H9 (cell line): ENCODE data around the gene C1QL4. TPM values are rescaled to one million over a fixed set of nuclear protein-coding genes. Genes with fewer than 3 reads are reported as not detected.

Source experiments
- DNase-seq: peaks from one replicate; pipeline ENCODE4 v3.0.0-alpha.2; 2017
- H2AFZ ChIP-seq: one replicate; pipeline ENCODE4 v1.6.1; 2013; ENCODE audit warnings: mild to moderate bottlenecking, low read length, control low read depth, moderate library complexity
- H2AK5ac ChIP-seq: 2 replicates; pipeline ENCODE4 v1.6.1; 2013; ENCODE audit warnings: low read length, control low read depth, mixed read lengths; ENCODE audit not compliant: insufficient read length
- H2BK120ac ChIP-seq: one replicate; pipeline ENCODE4 v1.6.1; 2013; ENCODE audit warnings: low read depth, mild to moderate bottlenecking, low read length, control low read depth, inconsistent platforms; ENCODE audit not compliant: poor library complexity, severe bottlenecking
- H2BK12ac ChIP-seq: 2 replicates; pipeline ENCODE4 v1.6.1; 2013; ENCODE audit warnings: low read length, control low read depth, mixed read lengths, low read depth; ENCODE audit not compliant: insufficient read length
- H2BK15ac ChIP-seq: 2 replicates; pipeline ENCODE4 v1.6.1; 2013; ENCODE audit warnings: low read depth, low read length, control low read depth
- H2BK20ac ChIP-seq: one replicate; pipeline ENCODE4 v1.6.1; 2013; ENCODE audit warnings: low read depth, mild to moderate bottlenecking, low read length, control low read depth, inconsistent platforms; ENCODE audit not compliant: poor library complexity, severe bottlenecking
- H2BK5ac ChIP-seq: 2 replicates; pipeline ENCODE4 v1.6.1; 2013; ENCODE audit warnings: low read length, control low read depth, mixed read lengths; ENCODE audit not compliant: insufficient read length
- H3K14ac ChIP-seq: 2 replicates; pipeline ENCODE4 v1.6.1; 2013; ENCODE audit warnings: low read length, control low read depth; ENCODE audit not compliant: insufficient read depth
- H3K18ac ChIP-seq: 2 replicates; pipeline ENCODE4 v1.6.1; 2013; ENCODE audit warnings: low read depth, mild to moderate bottlenecking, mixed read lengths, low read length, control low read depth; ENCODE audit not compliant: insufficient read length
- H3K23ac ChIP-seq: 2 replicates; pipeline ENCODE4 v1.6.1; 2013; ENCODE audit warnings: low read length, control low read depth, mixed read lengths, low read depth; ENCODE audit not compliant: insufficient read length
- H3K23me2 ChIP-seq: 2 replicates; pipeline ENCODE4 v1.6.1; 2013; ENCODE audit warnings: low read depth, mild to moderate bottlenecking, mixed read lengths, low read length, control low read depth; ENCODE audit not compliant: insufficient read length, poor library complexity, severe bottlenecking
- H3K27ac ChIP-seq: 2 replicates; pipeline ENCODE4 v1.5.1; 2013; ENCODE audit warnings: low read length, control low read depth, mixed read lengths, low read depth; ENCODE audit not compliant: insufficient read length
- H3K27me3 ChIP-seq: 2 replicates; pipeline ENCODE4 v1.6.1; 2013; ENCODE audit warnings: low read length, control low read depth, inconsistent platforms; ENCODE audit not compliant: insufficient read depth
- H3K4ac ChIP-seq: 2 replicates; pipeline ENCODE4 v1.6.1; 2013; ENCODE audit warnings: low read depth, mild to moderate bottlenecking, control low read depth, inconsistent platforms, low read length, moderate library complexity
- H3K4me1 ChIP-seq: 2 replicates; pipeline ENCODE4 v1.6.1; 2013; ENCODE audit warnings: low read length, control low read depth, inconsistent platforms; ENCODE audit not compliant: insufficient read depth
- H3K4me2 ChIP-seq: 2 replicates; pipeline ENCODE4 v1.6.1; 2013; ENCODE audit warnings: low read length, control low read depth, mixed read lengths; ENCODE audit not compliant: insufficient read length, insufficient read depth
- H3K56ac ChIP-seq: 2 replicates; pipeline ENCODE4 v1.6.1; 2013; ENCODE audit warnings: low read depth, mild to moderate bottlenecking, mixed read lengths, low read length, control low read depth; ENCODE audit not compliant: insufficient read length
- H3K79me1 ChIP-seq: 2 replicates; pipeline ENCODE4 v1.6.1; 2013; ENCODE audit warnings: low read depth, mild to moderate bottlenecking, moderate library complexity, low read length, control low read depth, inconsistent platforms; ENCODE audit not compliant: insufficient read depth, poor library complexity, severe bottlenecking
- H3K79me2 ChIP-seq: 2 replicates; pipeline ENCODE4 v1.6.1; 2013; ENCODE audit warnings: low read length, control low read depth, inconsistent platforms; ENCODE audit not compliant: insufficient read depth
- H3K9ac ChIP-seq: 2 replicates; pipeline ENCODE4 v1.6.1; 2013; ENCODE audit warnings: low read length, control low read depth, mixed read lengths; ENCODE audit not compliant: insufficient read length; ENCODE audit errors: extremely low read depth
- H3K9me3 ChIP-seq: one replicate; pipeline ENCODE4 v1.6.1; 2013; ENCODE audit warnings: low read depth, low read length, inconsistent platforms; ENCODE audit not compliant: control insufficient read depth
- H3T11ph ChIP-seq: one replicate; pipeline ENCODE4 v1.6.1; 2013; ENCODE audit warnings: mild to moderate bottlenecking, low read length, control low read depth, inconsistent platforms
- H4K20me1 ChIP-seq: one replicate; pipeline ENCODE4 v1.6.1; 2013; ENCODE audit not compliant: control insufficient read depth, insufficient read length, insufficient read depth
- H4K5ac ChIP-seq: 2 replicates; pipeline ENCODE4 v1.6.1; 2013; ENCODE audit warnings: low read depth, mild to moderate bottlenecking, mixed read lengths, low read length, control low read depth; ENCODE audit not compliant: insufficient read length
- H4K8ac ChIP-seq: replicated peaks from 2 replicates; pipeline ENCODE4 v1.6.1; 2013; ENCODE audit warnings: low read length, control low read depth, mixed read lengths, low read depth; ENCODE audit not compliant: insufficient read length
- H4K91ac ChIP-seq: 2 replicates; pipeline ENCODE4 v1.6.1; 2013; ENCODE audit warnings: low read depth, mild to moderate bottlenecking, moderate library complexity, mixed read lengths, low read length, control low read depth; ENCODE audit not compliant: insufficient read length
- H3K27ac Mint-ChIP-seq, 3 experiments: 2 replicates in 2 of 3; 3 replicates in 1 of 3; pipeline ENCODE4 v1.8.0; 2020 to 2021; ENCODE audit warnings: mixed read lengths in 3 of 3, mild to moderate bottlenecking in 1 of 3, moderate library complexity in 1 of 3
- H3K27me3 Mint-ChIP-seq: 2 replicates; pipeline ENCODE4 v1.8.0; 2021; ENCODE audit warnings: low read depth, mild to moderate bottlenecking, moderate library complexity, mixed read lengths
- H3K36me3 Mint-ChIP-seq, 3 experiments: 2 replicates in 2 of 3; 3 replicates in 1 of 3; pipeline ENCODE4 v1.8.0; 2020 to 2021; ENCODE audit warnings: low read depth in 3 of 3, mixed read lengths in 3 of 3; ENCODE audit not compliant: insufficient read depth in 1 of 3
- H3K4me1 Mint-ChIP-seq, 2 experiments: 2 replicates each; pipeline ENCODE4 v1.8.0; 2020; ENCODE audit warnings: mixed read lengths in 2 of 2
- H3K4me3 Mint-ChIP-seq, 2 experiments: 2 replicates in 1 of 2; 3 replicates in 1 of 2; pipeline ENCODE4 v1.8.0; 2020 to 2021; ENCODE audit warnings: mild to moderate bottlenecking in 2 of 2, mixed read lengths in 2 of 2, moderate library complexity in 1 of 2
- H3K9me3 Mint-ChIP-seq, 2 experiments: 2 replicates in 1 of 2; 3 replicates in 1 of 2; pipeline ENCODE4 v1.8.0; 2020; ENCODE audit warnings: mild to moderate bottlenecking in 2 of 2, mixed read lengths in 2 of 2, moderate library complexity in 1 of 2
- CTCF ChIP-seq: fragments of 200-600 bp; sonication (generic); conservative IDR thresholded peaks from 3 replicates; pipeline ENCODE4 v1.8.0; 2021; ENCODE audit warnings: antibody characterized with exemption, mild to moderate bottlenecking
- WGBS: extraction: QIAGEN DNeasy Blood & Tissue Kit; methylation state at CpG from one replicate; pipeline ENCODE4 v1.1.7; 2013; ENCODE audit warnings: missing lambda C conversion rate, low lambda C conversion rate, mixed read lengths; ENCODE audit not compliant: insufficient read length; ENCODE audit errors: extremely low coverage; 5-methylcytosine and 5-hydroxymethylcytosine counted together
- total RNA-seq: library from RNA; stranded (reverse); gene quantifications from 2 replicates; pipeline ENCODE4 v1.2.1, GENCODE V29; 2021

The C1QL4 gene
- total RNA-seq, 1 experiment from 2014 or later = 1.9 TPM

GRCh38 chr12:49288922-49289555, 47.9 kb downstream of the C1QL4 start:
- Mint-ChIP-seq H3K9me3 (no peaks in the 10 kb centered on the region), H3K27ac (peak overlapping the region in 1 of 3 experiments; percentile 73; a peak in 1 of 7 replicates), H3K27me3 (peaks cover 63% of the 10 kb centered on the region), H3K36me3 (no peaks in the 10 kb centered on the region), H3K4me1 (peaks cover 8 to 28% of the 10 kb centered on the region in 2 experiments; a peak in 3 of 4 replicates), H3K4me3 (no peak overlapping the region)
- no peak overlapping the region for H4K8ac ChIP-seq
- H2BK12ac ChIP-seq = no peak overlapping the region
- no peaks in the 10 kb centered on the region for H3K23me2 ChIP-seq
- no peak overlapping the region for H3T11ph ChIP-seq
- no peak overlapping the region for H3K56ac ChIP-seq
- H3K14ac ChIP-seq = no peak overlapping the region
- no peak overlapping the region for H3K18ac ChIP-seq
- H3K23ac ChIP-seq = no peak overlapping the region
- DNase-seq = no peak
- no peak overlapping the region for H3K27ac ChIP-seq
- H4K20me1 ChIP-seq = no peaks in the 10 kb centered on the region
- H2BK120ac ChIP-seq = no peak overlapping the region
- WGBS = no CpG with 5 or more reads among the region's 9 CpGs
- H3K9ac ChIP-seq = no peak overlapping the region
- H4K5ac ChIP-seq = no peak overlapping the region
- no peak overlapping the region for H2BK15ac ChIP-seq
- no peak overlapping the region for H2AK5ac ChIP-seq
- H2BK20ac ChIP-seq = no peak overlapping the region
- H3K79me2 ChIP-seq = no peaks in the 10 kb centered on the region
- H4K91ac ChIP-seq = no peak overlapping the region
- H3K4me1 ChIP-seq = no peaks in the 10 kb centered on the region
- H2BK5ac ChIP-seq = no peak overlapping the region
- no peaks in the 10 kb centered on the region for H3K79me1 ChIP-seq
- no peak for TF ChIP-seq CTCF
- no peak overlapping the region for H2AFZ ChIP-seq
- H3K9me3 ChIP-seq = no peaks in the 10 kb centered on the region
- H3K4me2 ChIP-seq = no peak overlapping the region
- peaks cover 11% of the 10 kb centered on the region for H3K27me3 ChIP-seq
- H3K4ac ChIP-seq = no peak overlapping the region
